H1 (cell line): ENCODE data around the gene VGLL1. TPM values are rescaled to one million over a fixed set of nuclear protein-coding genes. Genes with fewer than 3 reads are reported as not detected.

Experiments
- BRCA1 ChIP-seq: IDR thresholded peaks from 2 replicates; pipeline ENCODE4 v1.6.1; 2012; ENCODE audit warnings: low read depth, low read length, improper control_type of control experiment
- CHD7 ChIP-seq: fragments of 300-600 bp; sonication (generic); IDR thresholded peaks from 2 replicates; pipeline ENCODE4 v1.7.1; 2012; ENCODE audit warnings: low read length, moderate library complexity, mild to moderate bottlenecking, inconsistent platforms; ENCODE audit not compliant: insufficient replicate concordance
- KDM4A ChIP-seq: IDR thresholded peaks from one replicate; pipeline ENCODE4 v1.7.1; 2012; ENCODE audit warnings: low read depth, mild to moderate bottlenecking, moderate library complexity, low read length, inconsistent platforms; ENCODE audit not compliant: severe bottlenecking
- SUZ12 ChIP-seq: fragments of 200-600 bp; sonication (generic); IDR thresholded peaks from 2 replicates; pipeline ENCODE4 v1.6.1; 2012; ENCODE audit warnings: mild to moderate bottlenecking, inconsistent platforms, low read length, moderate library complexity, mixed read lengths
- TAF1 ChIP-seq: IDR thresholded peaks from 2 replicates; pipeline ENCODE4 v1.6.1; 2011; ENCODE audit warnings: mild to moderate bottlenecking, low read depth, low read length
- polyA plus RNA-seq, 7 experiments: library from polyadenylated mRNA; depleted of rRNA in 3 of 7; stranded (reverse) in 5 of 7; unstranded in 2 of 7; fragments of >200 nt in 5 of 7; fragments of 200-250 nt in 2 of 7; gene quantifications; 1 replicate in 5 of 7; 2 replicates in 1 of 7; 4 replicates in 1 of 7; pipeline versions ENCODE4 v1.2.1 to v1.2.3, GENCODE V29; 2011 to 2013; ENCODE audit warnings: missing spikeins in 2 of 7, mixed read lengths in 2 of 7
- total RNA-seq: library from RNA; stranded (reverse); fragmentation: NEBNext Ultra II Directional; extraction: Animal tissue kit (Norgen Biotek cat#: 25700); gene quantifications from 2 replicates; pipeline ENCODE4 v1.2.1, GENCODE V29; 2021

VGLL1 gene
- total and polyA plus RNA-seq, 2 of the 8 experiments (the other 6 are each of a cell fraction or from before 2014, with no cell fraction given): not detected

GRCh38 chrX:136584545-136584944 is 52.5 kb downstream of the VGLL1 start (continued):
- TF ChIP-seq TAF1 (no peak), CHD7 (no peak), SUZ12 (no peak), BRCA1 (no peak), KDM4A (no peak)
